Omental fat pad (tissue), 4 donors: ENCODE data around the gene ZNF726. TPM values are rescaled to one million over a fixed set of nuclear protein-coding genes. Genes with fewer than 3 reads are reported as not detected.
"Not testable (repeated sequence)": the region's sequence is repeated elsewhere in the genome, so short reads cannot be mapped to it uniquely, and the experiment has no call there.

Source experiments
- ATAC-seq: fragments of 150-250 bp; one replicate; pipeline ENCODE4 v1.9.1; 2016; ENCODE audit warnings: mild to moderate bottlenecking, moderate library complexity; ENCODE audit not compliant: low FRiP score
- DNase-seq: peaks from one replicate; pipeline ENCODE4 v3.0.0-alpha.2; 2019; ENCODE audit warnings: low spot score
- CTCF ChIP-seq, 3 donors: fragments of 450-650 bp; IDR thresholded peaks; one replicate each; pipeline ENCODE4 v1.5.1; 2016 to 2017; ENCODE audit warnings: antibody characterized with exemption in 3 of 3, mild to moderate bottlenecking in 3 of 3, moderate library complexity in 2 of 3
- total RNA-seq, 4 donors: library from RNA; depleted of rRNA; stranded (reverse); fragments of >200 nt; gene quantifications; one replicate each; pipeline ENCODE4 v1.1.0, GENCODE V29; 2016

ZNF726 gene
- total RNA-seq, 4 donors from 2014 or later: 0.19 to 1.3 (median 0.37) TPM

- TF ChIP-seq CTCF (IDR thresholded peaks at IDR 0.05): no peak
- ATAC-seq: no peak
- no peak for DNase-seq
These were observed 30.3 kb upstream of the ZNF726 start for GRCh38 chr19:23884363-23884762.

- no peak for TF ChIP-seq CTCF (IDR thresholded peaks at IDR 0.05)
- no peak for DNase-seq
These were observed 27.0 kb upstream of the ZNF726 start for GRCh38 chr19:23887642-23888041.

GRCh38 chr19:23896096-23896495 lies 18.6 kb upstream of the ZNF726 start:
- ATAC-seq, DNase-seq: not testable (repeated sequence)

More at GRCh38 chr19:23887642-23888041, 27.0 kb upstream of the ZNF726 start:
- ATAC-seq: no peak

DNA sequence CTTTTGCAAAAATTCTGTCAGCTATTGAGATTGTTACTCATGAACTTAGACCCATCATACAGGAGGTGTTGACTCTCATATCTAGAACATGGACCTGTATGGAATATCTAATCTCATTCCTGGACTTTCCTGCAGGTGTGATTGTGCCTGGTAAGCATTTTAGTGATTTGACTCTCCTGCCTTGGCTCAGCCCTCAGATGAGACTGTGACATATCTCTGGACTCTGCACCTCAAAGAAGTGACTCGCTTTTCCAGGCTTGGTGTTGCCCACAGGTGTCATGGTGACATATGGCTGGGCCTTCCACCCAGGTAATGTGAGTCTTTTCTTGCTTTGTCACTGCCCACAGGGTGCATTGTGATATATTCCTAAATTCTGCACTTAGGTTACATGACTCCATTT lies 17.8 kb upstream of the ZNF726 start:
- DNase-seq (no peak), ATAC-seq (no peak)
- no peak for TF ChIP-seq CTCF (IDR thresholded peaks at IDR 0.05)

GRCh38 chr19:23901360-23901759 lies 13.3 kb upstream of the ZNF726 start:
- TF ChIP-seq CTCF (IDR thresholded peaks at IDR 0.05): no peak
- ATAC-seq (no peak), DNase-seq (no peak)

DNA sequence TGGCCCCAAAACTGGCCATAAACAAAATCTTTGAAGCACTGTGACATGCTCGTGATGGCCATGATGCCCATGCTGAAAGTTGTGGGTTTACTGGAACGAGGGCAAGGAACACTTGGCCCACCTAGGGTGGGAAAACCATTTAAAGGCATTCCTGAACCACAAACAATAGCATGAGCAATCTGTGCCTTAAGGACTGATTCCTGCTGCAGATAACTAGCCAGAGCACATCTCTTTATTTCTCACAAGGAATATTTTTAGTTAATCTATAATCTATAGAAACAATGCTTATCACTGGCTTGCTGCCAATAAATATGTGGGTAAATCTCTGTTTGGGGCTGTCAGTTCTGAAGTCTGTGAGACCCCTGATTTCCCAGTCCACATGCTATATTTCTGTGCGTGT lies 10.3 kb upstream of the ZNF726 start:
- ATAC-seq: no peak
- TF ChIP-seq CTCF (IDR thresholded peaks at IDR 0.05): no peak

DNA sequence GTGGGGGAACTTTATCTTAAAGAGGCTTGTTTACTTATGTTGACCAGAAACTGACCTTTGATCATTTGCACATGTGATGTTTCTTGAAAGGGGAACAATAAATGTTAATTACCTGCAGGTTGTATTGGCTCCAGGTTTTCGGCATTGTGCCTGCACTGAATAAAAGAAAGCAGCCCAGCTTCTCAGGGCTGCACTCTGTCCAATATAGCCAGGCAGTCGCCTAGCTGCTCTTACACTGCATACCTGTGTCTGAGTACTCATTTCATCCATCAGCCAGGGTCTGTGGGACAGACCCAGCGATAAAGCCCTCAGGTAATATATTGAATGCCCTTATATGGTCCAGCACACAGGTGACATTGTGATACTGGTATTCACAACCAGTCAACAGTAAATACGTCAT lies 8.9 kb upstream of the ZNF726 start:
- ATAC-seq (no peak), DNase-seq (no peak)
- no peak for TF ChIP-seq CTCF (IDR thresholded peaks at IDR 0.05)

More for the DNA sequence above, 10.3 kb upstream of the ZNF726 start:
- DNase-seq: no peak

DNA sequence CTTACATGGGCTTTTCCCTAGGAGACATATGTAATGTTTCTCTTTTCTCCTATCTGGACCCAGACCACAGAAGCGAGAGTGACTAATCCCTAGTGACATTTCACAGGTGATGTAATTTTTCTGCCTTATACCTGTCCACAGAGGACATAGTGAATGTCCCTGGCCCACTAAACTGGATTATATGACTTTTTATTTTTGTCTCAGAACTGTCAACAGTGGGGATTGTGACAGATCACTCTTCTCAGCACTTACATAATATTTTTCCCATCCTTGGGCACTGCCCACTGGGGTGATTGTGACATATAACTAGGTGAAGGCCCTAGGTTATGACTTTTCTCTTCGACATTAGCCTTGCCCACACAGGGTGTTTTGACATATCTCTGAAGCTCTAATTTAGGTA lies 7.9 kb upstream of the ZNF726 start:
- ATAC-seq: no peak

More for the DNA sequence above, 7.9 kb upstream of the ZNF726 start:
- DNase-seq: no peak
- no peak for TF ChIP-seq CTCF (IDR thresholded peaks at IDR 0.05)
